Activated naive CD4-positive, alpha-beta T cell treated with anti-CD3 and anti-CD28 coated beads for 36 hours (primary cell): ENCODE data around the gene SLC39A11. TPM values are rescaled to one million over a fixed set of nuclear protein-coding genes. Genes with fewer than 3 reads are reported as not detected.

Experiments used
- CTCF ChIA-PET: fragments of 350-600 bp; sonication (Branson Sonifier 250); formaldehyde crosslinking; loops from one replicate; lab custom pipeline; 2021; ENCODE audit warnings: antibody characterized with exemption; lab: Charles Lee
- DNase-seq: peaks from one replicate; pipeline ENCODE4 v3.0.0-alpha.2; 2020
- H3K27ac Mint-ChIP-seq: one replicate; pipeline ENCODE4 v1.8.0; 2021; ENCODE audit warnings: mild to moderate bottlenecking, mixed read lengths
- H3K27me3 Mint-ChIP-seq: one replicate; pipeline ENCODE4 v1.8.0; 2021; ENCODE audit warnings: low read depth, mixed read lengths
- H3K36me3 Mint-ChIP-seq: one replicate; pipeline ENCODE4 v1.8.0; 2021; ENCODE audit warnings: low read depth, mixed read lengths
- H3K4me1 Mint-ChIP-seq: one replicate; pipeline ENCODE4 v1.8.0; 2021; ENCODE audit warnings: low read depth, mixed read lengths
- H3K4me3 Mint-ChIP-seq: one replicate; pipeline ENCODE4 v1.8.0; 2021; ENCODE audit warnings: mild to moderate bottlenecking, moderate library complexity, mixed read lengths
- H3K9me3 Mint-ChIP-seq: one replicate; pipeline ENCODE4 v1.8.0; 2021; ENCODE audit warnings: mixed read lengths
- intact Hi-C: fragments of 100-400 bp; cut with micrococcal nuclease; formaldehyde crosslinking; loops from one replicate; pipeline ENCODE4 v1.15.1; 2023
- total RNA-seq, 2 experiments: library from RNA; stranded (reverse); gene quantifications; one replicate each; pipeline ENCODE4 v1.2.3, GENCODE V29; 2021

The SLC39A11 gene
- total RNA-seq, 2 experiments from 2014 or later: 14.0 to 16.4 TPM

DNA sequence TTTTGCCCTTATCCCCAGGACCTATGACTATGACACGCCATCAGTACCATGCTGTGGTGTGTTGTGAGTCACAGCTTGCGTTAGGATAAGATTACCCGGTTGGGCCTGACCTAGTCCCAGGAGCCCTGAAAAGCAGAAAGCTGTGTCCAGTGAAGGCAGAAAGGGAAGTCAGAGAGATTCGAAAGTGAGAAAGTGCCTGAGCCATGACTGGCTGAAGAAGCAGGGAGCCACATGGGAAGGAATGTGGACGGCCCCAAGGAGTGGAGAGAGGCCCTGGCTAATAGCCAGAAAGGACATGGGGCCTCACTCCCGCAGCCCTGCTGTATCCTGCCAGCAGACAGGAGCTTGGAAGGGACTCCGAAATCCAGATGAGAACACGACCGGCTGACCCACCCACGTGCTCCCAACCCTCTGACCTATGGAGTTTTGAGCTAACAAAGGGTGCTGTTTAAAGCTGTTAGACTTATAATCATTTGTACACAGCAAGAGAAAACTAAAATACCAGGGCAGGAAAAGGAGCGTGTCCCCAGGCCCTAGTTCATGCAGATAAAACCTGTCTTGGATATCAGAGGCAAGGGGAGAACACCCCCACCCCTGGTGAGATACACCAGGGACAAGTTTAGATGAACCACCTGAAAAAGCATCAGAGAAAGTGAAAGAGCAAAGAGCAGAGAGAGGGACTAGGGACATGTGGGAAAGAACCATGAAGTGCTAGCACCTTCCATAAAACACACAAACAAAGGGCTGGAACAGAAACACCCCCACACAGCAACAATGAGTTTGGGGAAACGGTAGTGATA, 115.3 kb downstream of the SLC39A11 start:
- H3K4me1 Mint-ChIP-seq: peaks cover 10% of the 10 kb centered on the region
- CTCF ChIA-PET: interaction anchor here (1.0 kb wide), 1 partner anchor 8 kb away, joined by 3 read pairs; no protein-coding TSS in a partner anchor
- peaks cover 7% of the 10 kb centered on the region for H3K36me3 Mint-ChIP-seq
- no peaks in the 10 kb centered on the region for H3K27me3 Mint-ChIP-seq
- H3K9me3 Mint-ChIP-seq: peaks cover 2% of the 10 kb centered on the region
- no peak overlapping the region for H3K27ac Mint-ChIP-seq
- DNase-seq: no peak
- intact Hi-C loops: no loop called here
- no peak overlapping the region for H3K4me3 Mint-ChIP-seq

- Mint-ChIP-seq H3K27ac (no peak overlapping the region), H3K9me3 (peaks cover 2% of the 10 kb centered on the region), H3K27me3 (no peaks in the 10 kb centered on the region), H3K4me3 (no peak overlapping the region), H3K36me3 (peaks cover 7% of the 10 kb centered on the region), H3K4me1 (peaks cover 10% of the 10 kb centered on the region)
- intact Hi-C loops: no loop called here
- CTCF ChIA-PET: interaction anchor here (0.8 kb wide), 1 partner anchor 9 kb away, joined by 3 read pairs; no protein-coding TSS in a partner anchor
- no peak for DNase-seq
Measured at GRCh38 chr17:72975509-72975908, 117.0 kb downstream of the SLC39A11 start.

- intact Hi-C loops: no loop called here
- Mint-ChIP-seq H3K4me1 (peaks cover 10% of the 10 kb centered on the region), H3K36me3 (peaks cover 7% of the 10 kb centered on the region), H3K4me3 (no peak overlapping the region), H3K9me3 (peaks cover 2% of the 10 kb centered on the region), H3K27me3 (no peaks in the 10 kb centered on the region), H3K27ac (no peak overlapping the region)
- no peak for DNase-seq
- CTCF ChIA-PET: interaction anchor here (0.6 to 1.4 kb wide), 4 partner anchors 10 to 248 kb away, joined by 3 read pairs; no protein-coding TSS in a partner anchor
Measured at GRCh38 chr17:72974605-72975232, 117.8 kb downstream of the SLC39A11 start.

DNA sequence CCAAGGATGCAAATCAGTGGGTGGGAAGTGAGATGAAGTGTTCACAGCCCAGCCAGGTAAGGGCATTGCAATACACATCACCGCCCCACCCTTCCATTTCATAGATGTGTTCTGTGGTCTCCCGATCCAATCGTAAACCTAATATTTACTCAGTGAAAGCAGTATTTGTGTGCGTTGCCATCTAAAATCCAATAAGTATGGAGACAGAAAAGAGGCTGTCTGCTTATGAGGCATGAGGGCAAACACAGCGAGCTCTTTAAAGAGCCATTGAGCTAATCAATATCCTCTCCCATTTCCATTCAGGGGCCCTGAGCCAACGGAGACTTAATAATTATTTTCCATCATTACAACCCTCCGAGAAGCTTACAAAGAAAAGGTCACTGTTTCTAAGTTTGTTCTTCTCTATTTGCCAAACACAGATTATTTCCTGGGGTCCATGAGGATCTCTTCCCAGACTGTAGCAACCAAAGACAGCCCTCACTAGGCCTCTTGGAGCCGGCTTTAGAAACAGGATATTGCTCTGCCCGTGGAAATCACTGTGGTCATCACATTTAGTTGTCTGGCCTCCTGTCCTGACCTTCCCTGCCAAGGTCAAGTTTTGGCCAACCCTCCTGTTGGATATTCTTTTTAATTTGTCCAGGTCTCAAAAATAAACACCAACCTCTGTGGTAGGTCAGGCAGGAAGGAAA, 120.1 kb downstream of the SLC39A11 start:
- H3K4me3 Mint-ChIP-seq: no peak overlapping the region
- intact Hi-C loops: no loop called here
- DNase-seq: no peak
- peaks cover 7% of the 10 kb centered on the region for H3K4me1 Mint-ChIP-seq
- no peaks in the 10 kb centered on the region for H3K27me3 Mint-ChIP-seq
- peaks cover 7% of the 10 kb centered on the region for H3K36me3 Mint-ChIP-seq
- CTCF ChIA-PET: interaction anchor here (3.0 kb wide), 1 partner anchor 14 kb away, joined by 9 read pairs; no protein-coding TSS in a partner anchor
- H3K27ac Mint-ChIP-seq: no peak overlapping the region
- H3K9me3 Mint-ChIP-seq: peaks cover 2% of the 10 kb centered on the region

- intact Hi-C loops: no loop called here
- no peak overlapping the region for H3K4me3 Mint-ChIP-seq
- no peak overlapping the region for H3K27ac Mint-ChIP-seq
- DNase-seq: no peak
- H3K4me1 Mint-ChIP-seq: peaks cover 2% of the 10 kb centered on the region
- H3K36me3 Mint-ChIP-seq: peaks cover 4% of the 10 kb centered on the region
- no peaks in the 10 kb centered on the region for H3K27me3 Mint-ChIP-seq
- peaks cover 2% of the 10 kb centered on the region for H3K9me3 Mint-ChIP-seq
- CTCF ChIA-PET: interaction anchor here (3.0 kb wide), 1 partner anchor 15 kb away, joined by 9 read pairs; no protein-coding TSS in a partner anchor
Measured at GRCh38 chr17:72971226-72971880, 121.1 kb downstream of the SLC39A11 start.

GRCh38 chr17:72970797-72971196, 121.7 kb downstream of the SLC39A11 start:
- DNase-seq: no peak
- no peaks in the 10 kb centered on the region for H3K27me3 Mint-ChIP-seq
- H3K27ac Mint-ChIP-seq: no peak overlapping the region
- intact Hi-C loops: no loop called here
- no peaks in the 10 kb centered on the region for H3K9me3 Mint-ChIP-seq
- H3K4me1 Mint-ChIP-seq: no peaks in the 10 kb centered on the region
- H3K36me3 Mint-ChIP-seq: peaks cover 2% of the 10 kb centered on the region
- H3K4me3 Mint-ChIP-seq: no peak overlapping the region
- CTCF ChIA-PET: interaction anchor here (3.0 kb wide), 1 partner anchor 15 kb away, joined by 9 read pairs; no protein-coding TSS in a partner anchor

DNA sequence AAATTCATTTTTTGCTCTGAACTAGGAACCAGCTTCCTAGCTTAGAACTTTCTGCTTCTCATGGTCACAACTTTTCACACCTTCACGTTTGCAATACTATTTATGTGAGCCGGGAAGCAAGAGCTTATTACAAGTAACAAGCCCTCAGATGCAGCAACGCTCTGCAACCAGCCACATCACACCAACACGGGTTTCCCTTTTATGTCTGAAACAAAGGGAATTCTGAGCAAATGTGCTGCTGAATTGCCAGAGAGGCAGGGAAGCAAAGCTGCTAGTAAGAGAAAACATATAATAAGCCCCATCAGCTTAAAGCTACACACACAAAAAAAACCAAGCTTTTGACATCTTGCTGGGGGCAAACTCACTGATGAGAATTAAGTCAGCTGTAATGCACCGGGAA, 122.2 kb downstream of the SLC39A11 start:
- peaks cover 2% of the 10 kb centered on the region for H3K36me3 Mint-ChIP-seq
- CTCF ChIA-PET: interaction anchor here (0.7 kb wide), 1 partner anchor 411 kb away, joined by 4 read pairs; no protein-coding TSS in a partner anchor
- no peaks in the 10 kb centered on the region for H3K27me3 Mint-ChIP-seq
- H3K4me1 Mint-ChIP-seq: no peaks in the 10 kb centered on the region
- no peak for DNase-seq
- intact Hi-C loops: no loop called here
- H3K4me3 Mint-ChIP-seq: no peak overlapping the region
- H3K9me3 Mint-ChIP-seq: no peaks in the 10 kb centered on the region
- H3K27ac Mint-ChIP-seq: no peak overlapping the region

DNA sequence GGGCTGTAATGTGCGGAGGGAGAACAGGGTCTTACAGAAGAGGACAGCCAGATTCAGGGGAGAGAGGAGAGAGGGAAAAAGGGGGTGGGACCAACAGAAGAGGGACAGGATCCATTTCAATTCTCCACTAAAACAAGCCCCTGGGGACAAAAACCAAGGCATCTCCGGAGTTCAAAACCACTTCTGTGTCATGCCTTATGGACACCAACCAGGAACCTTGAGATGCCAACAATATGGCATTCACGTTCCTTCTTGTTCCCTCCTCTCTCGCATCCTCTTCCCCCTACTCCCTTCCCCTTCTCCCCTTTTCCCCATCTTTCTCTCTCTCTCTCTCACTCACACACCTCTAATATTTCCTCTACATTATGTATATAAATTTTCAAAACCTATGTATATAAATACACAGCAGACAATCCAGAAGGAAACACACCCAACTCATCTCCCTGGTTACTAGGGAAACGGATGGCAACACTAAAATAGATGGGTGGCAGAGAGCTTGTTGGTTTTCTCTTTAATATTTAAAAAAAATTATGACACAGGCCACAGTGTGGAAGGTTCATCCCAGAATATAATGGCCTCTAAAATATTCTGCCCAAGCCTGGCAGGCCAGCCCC, 123.1 kb downstream of the SLC39A11 start:
- Mint-ChIP-seq H3K36me3 (peaks cover 2% of the 10 kb centered on the region), H3K27me3 (no peaks in the 10 kb centered on the region), H3K9me3 (no peaks in the 10 kb centered on the region), H3K27ac (no peak overlapping the region), H3K4me3 (no peak overlapping the region), H3K4me1 (no peaks in the 10 kb centered on the region)
- no peak for DNase-seq
- CTCF ChIA-PET: interaction anchor here (0.7 kb wide), 1 partner anchor 410 kb away, joined by 4 read pairs; no protein-coding TSS in a partner anchor
- intact Hi-C loops: no loop called here

GRCh38 chr17:72968798-72969197, 123.7 kb downstream of the SLC39A11 start:
- H3K4me3 Mint-ChIP-seq: no peak overlapping the region
- H3K36me3 Mint-ChIP-seq: peaks cover 2% of the 10 kb centered on the region
- no peak for DNase-seq
- H3K27me3 Mint-ChIP-seq: no peaks in the 10 kb centered on the region
- no peaks in the 10 kb centered on the region for H3K4me1 Mint-ChIP-seq
- intact Hi-C loops: no loop called here
- no peaks in the 10 kb centered on the region for H3K9me3 Mint-ChIP-seq
- H3K27ac Mint-ChIP-seq: no peak overlapping the region
- CTCF ChIA-PET: no interaction called here

DNA sequence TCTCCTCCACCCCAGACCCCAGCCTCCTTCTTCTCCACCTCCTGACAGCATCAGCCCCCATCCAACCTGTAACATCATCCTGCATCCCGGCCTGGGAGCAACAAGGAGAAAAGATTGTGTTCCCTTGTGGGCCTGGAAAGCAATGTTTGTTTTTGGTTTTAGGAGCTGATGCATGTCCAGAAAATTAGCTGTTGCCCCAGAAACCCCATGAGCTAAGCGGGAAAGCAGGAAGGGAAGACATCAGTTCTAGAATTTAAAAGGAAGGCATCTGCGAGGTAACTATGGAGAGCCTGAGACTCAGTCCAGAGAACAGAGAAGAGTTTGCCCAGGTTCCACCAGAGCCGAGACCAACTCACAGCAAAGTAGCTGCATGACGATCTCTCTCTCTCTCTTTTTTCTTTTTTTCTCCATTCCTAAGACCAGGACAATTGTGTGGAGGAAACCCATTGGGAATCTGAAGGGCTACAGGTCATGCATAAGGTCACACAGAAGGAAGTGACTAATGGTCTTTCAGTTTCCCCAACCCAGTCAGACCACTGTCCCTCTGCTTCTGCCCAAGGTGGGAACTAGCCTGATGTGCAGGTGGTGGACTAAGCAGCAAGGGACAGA, 124.4 kb downstream of the SLC39A11 start:
- H3K27me3 Mint-ChIP-seq: no peaks in the 10 kb centered on the region
- CTCF ChIA-PET: interaction anchor here (1.2 kb wide), 1 partner anchor 18 kb away, joined by 3 read pairs; no protein-coding TSS in a partner anchor
- no peak for DNase-seq
- intact Hi-C loops: no loop called here
- H3K4me3 Mint-ChIP-seq: no peak overlapping the region
- H3K9me3 Mint-ChIP-seq: no peaks in the 10 kb centered on the region
- H3K36me3 Mint-ChIP-seq: peaks cover 3% of the 10 kb centered on the region
- no peak overlapping the region for H3K27ac Mint-ChIP-seq
- H3K4me1 Mint-ChIP-seq: no peaks in the 10 kb centered on the region
